Measurements from ENCODE around the gene CLDN7.

- TF ChIP-seq POLR2AphosphoS5 (IDR thresholded peaks at IDR 0.05; ENCODE audit: borderline replicate concordance, low read depth, low read length): peak; percentile 47; the same call in 1 of the 2 replicates
- no peak for TF ChIP-seq EZH2 (IDR thresholded peaks at IDR 0.05)
- TF ChIP-seq FOXP2 (optimal IDR thresholded peaks at IDR 0.05; ENCODE audit: control extremely low read depth, extremely low read length, insufficient read depth): no peak
These were observed 22.9 kb downstream of the CLDN7 start, which contains the start of gene PHF23 for GRCh38 chr17:7239091-7240027.
